LoVo (cell line): ENCODE measurements around the gene PSMD1.
"Not testable (repeated sequence)": the region's sequence is repeated elsewhere in the genome, so short reads cannot be mapped to it uniquely, and the experiment has no call there.

Experiments
- DNase-seq: peaks from one replicate; pipeline ENCODE4 v3.0.0-alpha.2; 2016; ENCODE audit warnings: low spot score

Gene PSMD1

GRCh38 chr2:231057590-231057989, 923 bp downstream of the PSMD1 start:
- peak; percentile 13 for DNase-seq

GRCh38 chr2:231058761-231059550, 2.3 kb downstream of the PSMD1 start:
- DNase-seq: no peak

- no peak for DNase-seq
Measured at GRCh38 chr2:231059756-231060155, 3.1 kb downstream of the PSMD1 start.

GRCh38 chr2:231062776-231063175, 6.1 kb downstream of the PSMD1 start:
- DNase-seq: no peak

- no peak for DNase-seq
Measured at GRCh38 chr2:231063347-231063746, 6.7 kb downstream of the PSMD1 start.

- no peak for DNase-seq
Measured at GRCh38 chr2:231065966-231066365, 9.3 kb downstream of the PSMD1 start.

- not testable (repeated sequence) for DNase-seq
Measured at GRCh38 chr2:231067531-231067930, 10.9 kb downstream of the PSMD1 start.

GRCh38 chr2:231068525-231069222, 12.0 kb downstream of the PSMD1 start:
- peak; percentile 7 for DNase-seq

- DNase-seq: no peak
Measured at GRCh38 chr2:231069379-231070054, 12.8 kb downstream of the PSMD1 start.

GRCh38 chr2:231084565-231084964, 27.9 kb downstream of the PSMD1 start:
- DNase-seq: no peak

GRCh38 chr2:231088754-231089153, 32.1 kb downstream of the PSMD1 start:
- DNase-seq: no peak

GRCh38 chr2:231093933-231094332, 37.3 kb downstream of the PSMD1 start:
- DNase-seq: no peak

GRCh38 chr2:231094736-231095346, 38.2 kb downstream of the PSMD1 start:
- DNase-seq: no peak

GRCh38 chr2:231099918-231100317, 43.3 kb downstream of the PSMD1 start:
- DNase-seq: no peak

- DNase-seq: not testable (repeated sequence)
Measured at GRCh38 chr2:231100321-231100720, 43.7 kb downstream of the PSMD1 start.

- DNase-seq: no peak
Measured at GRCh38 chr2:231100990-231101389, 44.3 kb downstream of the PSMD1 start.

- DNase-seq: no peak
Measured at GRCh38 chr2:231102772-231103171, 46.1 kb downstream of the PSMD1 start.

- DNase-seq: peak; percentile 42
Measured at GRCh38 chr2:231104115-231104713, 47.5 kb downstream of the PSMD1 start.

- DNase-seq: no peak
Measured at GRCh38 chr2:231110551-231110950, 53.9 kb downstream of the PSMD1 start.

GRCh38 chr2:231111987-231112386, 55.3 kb downstream of the PSMD1 start:
- no peak for DNase-seq

- DNase-seq: no peak
Measured at GRCh38 chr2:231113489-231113888, 56.8 kb downstream of the PSMD1 start.

- DNase-seq: no peak
Measured at GRCh38 chr2:231115651-231116050, 59.0 kb downstream of the PSMD1 start.
